Peyer's patch (tissue), 4 donors: Measurements from ENCODE around the gene POFUT1.

ENCODE experiments used
- CTCF ChIP-seq, 6 experiments: fragments of 450-650 bp in 4 of 6; fragments of 200-600 bp in 2 of 6; sonication (generic) in 1 of 6; IDR thresholded peaks; one replicate each; pipeline ENCODE4 v1.5.1; 2017 to 2019; ENCODE audit warnings: antibody characterized with exemption in 6 of 6, mild to moderate bottlenecking in 3 of 6, moderate library complexity in 1 of 6
- POLR2A ChIP-seq, 2 donors: fragments of 450-650 bp; IDR thresholded peaks; one replicate each; pipeline ENCODE4 v1.5.1; 2017; ENCODE audit warnings: antibody characterized with exemption in 2 of 2, mild to moderate bottlenecking in 2 of 2, moderate library complexity in 2 of 2

- TF ChIP-seq POLR2A (IDR thresholded peaks at IDR 0.05) (no peak), CTCF (IDR thresholded peaks at IDR 0.05) (no peak)
These were observed 21.2 kb upstream of the POFUT1 start for GRCh38 chr20:32186506-32186905.
